Coronary artery (tissue), 2 donors: ENCODE results near the gene MAP3K21.

Source experiments
- DNase-seq: peaks from one replicate; pipeline ENCODE4 v3.0.0-alpha.2; 2017; ENCODE audit warnings: low spot score
- H3K27ac ChIP-seq, 2 donors: fragments of 200-600 bp; sonication (generic); one replicate each; pipeline ENCODE4 v1.5.1; 2016 to 2019
- H3K4me3 ChIP-seq: fragments of 200-600 bp; sonication (generic); 2 replicates; pipeline ENCODE4 v1.5.1; 2016; ENCODE audit warnings: mild to moderate bottlenecking, moderate library complexity
- CTCF ChIP-seq: fragments of 200-600 bp; sonication (generic); IDR thresholded peaks from one replicate; pipeline ENCODE4 v1.5.1; 2019; ENCODE audit warnings: antibody characterized with exemption

MAP3K21 gene

GRCh38 chr1:233300326-233300725 lies 27.2 kb upstream of the MAP3K21 start:
- Histone ChIP-seq H3K4me3 (no peak overlapping the region), H3K27ac (no peak overlapping the region)
- no peak for DNase-seq
- TF ChIP-seq CTCF: no peak

- no peak overlapping the region for H3K4me3 ChIP-seq
- H3K27ac ChIP-seq: no peak overlapping the region
- no peak for DNase-seq
- TF ChIP-seq CTCF: peak; percentile 54
Observed at GRCh38 chr1:233304489-233305102, 22.9 kb upstream of the MAP3K21 start.

GRCh38 chr1:233313434-233314155 lies 13.9 kb upstream of the MAP3K21 start:
- Histone ChIP-seq H3K4me3 (no peak overlapping the region), H3K27ac (no peak overlapping the region)
- DNase-seq: no peak
- TF ChIP-seq CTCF: no peak

DNA sequence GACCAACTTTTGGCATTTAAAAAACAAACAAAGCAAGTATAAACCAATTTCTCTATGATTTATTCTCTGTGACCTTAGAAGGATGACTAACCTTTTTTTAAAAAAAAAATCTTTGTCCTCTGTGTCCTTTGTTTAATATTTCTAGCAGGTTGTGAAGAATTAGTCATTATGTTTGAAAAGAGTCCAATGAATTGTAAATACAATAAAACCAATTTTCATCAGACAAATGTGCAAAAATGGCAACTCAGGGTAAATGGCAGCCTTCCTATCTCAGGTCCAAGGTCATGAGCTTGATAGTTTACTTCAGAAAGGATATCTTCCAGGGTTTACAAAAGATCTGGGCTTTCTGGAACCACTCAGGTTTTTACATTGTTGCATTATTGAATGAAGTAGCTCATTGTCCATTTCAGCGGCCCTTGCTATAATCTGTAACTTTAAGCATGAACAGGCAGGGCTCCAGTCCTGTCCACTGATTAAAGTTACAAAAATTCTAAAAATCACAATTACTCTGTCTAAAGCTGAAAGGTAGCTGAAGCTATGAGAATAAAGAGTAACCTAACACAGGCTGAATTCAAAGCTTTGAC lies 11.7 kb upstream of the MAP3K21 start:
- Histone ChIP-seq H3K4me3 (no peak overlapping the region), H3K27ac (no peak overlapping the region)
- TF ChIP-seq CTCF: no peak
- no peak for DNase-seq

- Histone ChIP-seq H3K4me3 (no peak overlapping the region), H3K27ac (no peak overlapping the region)
- DNase-seq: no peak
- no peak for TF ChIP-seq CTCF
Observed at GRCh38 chr1:233316473-233316872, 11.1 kb upstream of the MAP3K21 start.

GRCh38 chr1:233319272-233319671 lies 8.3 kb upstream of the MAP3K21 start:
- TF ChIP-seq CTCF: no peak
- H3K4me3 ChIP-seq: no peak overlapping the region
- no peak for DNase-seq
- H3K27ac ChIP-seq: no peak overlapping the region

DNA sequence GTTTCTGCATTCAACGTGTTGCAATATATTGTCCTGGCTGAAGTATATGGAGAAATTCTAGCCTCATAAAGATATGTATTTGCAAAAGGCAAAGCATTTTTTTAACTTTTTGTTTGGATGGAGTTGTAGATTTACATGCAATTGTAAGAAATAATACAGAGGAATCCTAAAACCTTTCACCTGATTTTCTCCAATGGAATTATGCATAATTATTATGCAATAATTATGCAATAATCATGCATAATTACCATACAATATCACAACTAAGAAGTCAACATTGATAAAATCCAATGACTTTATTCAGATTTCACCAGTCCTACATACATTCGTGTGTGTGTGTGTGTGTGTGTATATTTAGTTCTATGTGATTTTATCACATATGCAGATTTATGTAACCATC lies 7.5 kb upstream of the MAP3K21 start:
- no peak for TF ChIP-seq CTCF
- Histone ChIP-seq H3K27ac (no peak overlapping the region), H3K4me3 (no peak overlapping the region)
- no peak for DNase-seq
